ENCODE measurements around the gene DDRGK1.
"Not testable (repeated sequence)": the region's sequence is repeated elsewhere in the genome, so short reads cannot be mapped to it uniquely, and the experiment has no call there.

DDRGK1 gene

GRCh38 chr20:3163099-3164042 lies 41.1 kb downstream of the DDRGK1 start:
- DNase-seq: peak in 1 of 2 experiments; percentile 89

GRCh38 chr20:3162080-3162611 lies 42.3 kb downstream of the DDRGK1 start:
- DNase-seq: peak; percentile 57 to 84

GRCh38 chr20:3161316-3162079 lies 43.0 kb downstream of the DDRGK1 start:
- peak in 1 of 2 experiments; percentile 28 for DNase-seq

GRCh38 chr20:3160418-3160817 lies 44.1 kb downstream of the DDRGK1 start:
- no peak for DNase-seq

GRCh38 chr20:3158968-3159431 lies 45.5 kb downstream of the DDRGK1 start:
- no peak for DNase-seq

GRCh38 chr20:3157817-3158216 lies 46.7 kb downstream of the DDRGK1 start:
- DNase-seq: no peak

GRCh38 chr20:3156811-3157619 lies 47.5 kb downstream of the DDRGK1 start:
- no peak for DNase-seq

- DNase-seq: not testable (repeated sequence)
Observed at GRCh38 chr20:3152057-3152644, 52.3 kb downstream of the DDRGK1 start.

- DNase-seq: no peak
Observed at GRCh38 chr20:3150908-3151307, 53.6 kb downstream of the DDRGK1 start.

- peak in 1 of 2 experiments; percentile 69 for DNase-seq
Observed at GRCh38 chr20:3146732-3147341, 57.6 kb downstream of the DDRGK1 start.

- no peak for DNase-seq
Observed at GRCh38 chr20:3141757-3142156, 62.7 kb downstream of the DDRGK1 start.
